OCI-LY3 (cell line): Measurements from ENCODE around the gene HEPN1.

Experiments used
- CTCF ChIP-seq: fragments of 200-600, 300-600 bp; sonication (generic); IDR thresholded peaks from 2 replicates; pipeline ENCODE4 v1.5.1; 2014; ENCODE audit warnings: antibody characterized with exemption, low read length, low read depth
- EZH2phosphoT487 ChIP-seq: fragments of 200-600 bp; shearing (Covaris generic); IDR thresholded peaks from 2 replicates; pipeline ENCODE4 v1.6.1; 2018; ENCODE audit warnings: antibody characterized with exemption, mixed run types, low read depth

- TF ChIP-seq CTCF: no peak
- TF ChIP-seq EZH2phosphoT487: no peak
These were observed 2.0 kb downstream of the HEPN1 start for GRCh38 chr11:124920870-124921609.
